Peyer's patch (tissue), 4 donors: ENCODE data around the gene RDH16.
"Not testable (repeated sequence)": the region's sequence is repeated elsewhere in the genome, so short reads cannot be mapped to it uniquely, and the experiment has no call there.

ENCODE experiments used
- CTCF ChIP-seq, 6 experiments: fragments of 450-650 bp in 4 of 6; fragments of 200-600 bp in 2 of 6; sonication (generic) in 1 of 6; IDR thresholded peaks; one replicate each; pipeline ENCODE4 v1.5.1; 2017 to 2019; ENCODE audit warnings: antibody characterized with exemption in 6 of 6, mild to moderate bottlenecking in 3 of 6, moderate library complexity in 1 of 6
- POLR2A ChIP-seq, 2 donors: fragments of 450-650 bp; IDR thresholded peaks; one replicate each; pipeline ENCODE4 v1.5.1; 2017; ENCODE audit warnings: antibody characterized with exemption in 2 of 2, mild to moderate bottlenecking in 2 of 2, moderate library complexity in 2 of 2

- TF ChIP-seq CTCF, POLR2A (IDR thresholded peaks at IDR 0.05): not testable (repeated sequence)
These were observed 48.0 kb downstream of the RDH16 start for GRCh38 chr12:56909403-56909802.
